HUDEP-2 (cell line): ENCODE measurements around the gene STRA6.

Experiments used
- DNase-seq, 76 experiments: peaks; one replicate each; lab custom pipeline; 2025; ENCODE audit not compliant: unreplicated experiment in 76 of 76; lab: John Stamatoyannopoulos, UW

The STRA6 gene

DNA sequence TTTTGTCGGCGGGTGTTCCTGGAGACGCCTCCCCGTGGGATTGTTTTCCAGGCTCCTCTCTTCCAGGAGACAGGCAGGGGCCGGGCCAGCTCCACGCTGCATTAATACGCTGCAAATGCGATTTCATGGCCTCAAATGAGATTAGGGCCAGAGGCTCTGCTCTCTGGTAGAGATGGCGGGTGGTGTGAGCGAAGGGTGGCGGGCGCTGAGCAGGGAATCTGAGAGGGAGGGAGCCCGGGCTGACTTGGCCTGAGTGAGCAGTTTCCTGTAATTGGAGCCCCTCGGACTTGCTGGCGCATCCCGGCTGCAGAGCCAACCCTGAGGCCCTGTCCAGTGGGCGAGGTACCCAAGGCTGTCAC, 26.1 kb upstream of the STRA6 start:
- DNase-seq: no peak

GRCh38 chr15:74227968-74228722, 25.6 kb upstream of the STRA6 start:
- no peak for DNase-seq

DNA sequence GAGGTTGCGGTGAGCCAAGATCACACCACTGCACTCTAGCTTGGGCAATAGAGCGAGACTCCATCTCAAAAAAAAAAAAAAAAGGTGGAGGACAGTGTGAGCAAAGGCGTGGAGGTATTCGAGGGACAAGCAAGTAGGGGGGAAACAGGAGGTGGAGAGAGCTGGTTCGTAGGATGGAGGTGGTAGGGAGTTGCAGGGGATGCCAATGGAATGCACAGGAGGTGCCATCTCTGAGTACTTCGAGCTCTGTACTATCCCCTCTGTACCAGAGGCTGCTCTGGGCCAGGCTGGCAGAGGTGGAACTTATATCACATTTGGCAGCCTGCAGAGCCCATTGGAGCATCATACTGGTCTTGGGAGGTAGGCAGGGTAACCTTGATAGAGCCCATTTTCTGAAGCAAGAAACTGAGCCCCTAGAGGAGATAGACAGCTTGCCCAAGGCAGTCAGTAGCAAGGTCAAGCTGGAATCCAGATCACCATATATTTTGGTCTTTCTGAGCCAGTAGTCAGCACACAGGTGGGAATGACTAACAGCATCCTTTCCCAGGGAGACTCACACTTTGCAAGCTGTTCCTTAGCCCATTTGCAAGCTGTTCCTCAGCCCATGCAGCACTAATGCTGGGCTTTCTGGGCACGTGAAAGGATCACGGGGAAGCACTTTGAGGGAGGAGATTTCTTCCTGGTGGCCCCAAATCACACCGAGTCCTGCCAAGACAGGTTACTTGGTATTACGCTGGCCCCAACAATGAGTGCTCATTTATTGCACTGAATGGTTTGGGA, 24.4 kb upstream of the STRA6 start:
- DNase-seq: no peak

GRCh38 chr15:74225928-74226327, 23.3 kb upstream of the STRA6 start:
- DNase-seq: no peak

GRCh38 chr15:74222240-74223119, 19.9 kb upstream of the STRA6 start:
- DNase-seq: no peak

GRCh38 chr15:74221399-74222239, 19.0 kb upstream of the STRA6 start:
- no peak for DNase-seq

- DNase-seq: no peak
These were observed 18.1 kb upstream of the STRA6 start for GRCh38 chr15:74220475-74221248.

DNA sequence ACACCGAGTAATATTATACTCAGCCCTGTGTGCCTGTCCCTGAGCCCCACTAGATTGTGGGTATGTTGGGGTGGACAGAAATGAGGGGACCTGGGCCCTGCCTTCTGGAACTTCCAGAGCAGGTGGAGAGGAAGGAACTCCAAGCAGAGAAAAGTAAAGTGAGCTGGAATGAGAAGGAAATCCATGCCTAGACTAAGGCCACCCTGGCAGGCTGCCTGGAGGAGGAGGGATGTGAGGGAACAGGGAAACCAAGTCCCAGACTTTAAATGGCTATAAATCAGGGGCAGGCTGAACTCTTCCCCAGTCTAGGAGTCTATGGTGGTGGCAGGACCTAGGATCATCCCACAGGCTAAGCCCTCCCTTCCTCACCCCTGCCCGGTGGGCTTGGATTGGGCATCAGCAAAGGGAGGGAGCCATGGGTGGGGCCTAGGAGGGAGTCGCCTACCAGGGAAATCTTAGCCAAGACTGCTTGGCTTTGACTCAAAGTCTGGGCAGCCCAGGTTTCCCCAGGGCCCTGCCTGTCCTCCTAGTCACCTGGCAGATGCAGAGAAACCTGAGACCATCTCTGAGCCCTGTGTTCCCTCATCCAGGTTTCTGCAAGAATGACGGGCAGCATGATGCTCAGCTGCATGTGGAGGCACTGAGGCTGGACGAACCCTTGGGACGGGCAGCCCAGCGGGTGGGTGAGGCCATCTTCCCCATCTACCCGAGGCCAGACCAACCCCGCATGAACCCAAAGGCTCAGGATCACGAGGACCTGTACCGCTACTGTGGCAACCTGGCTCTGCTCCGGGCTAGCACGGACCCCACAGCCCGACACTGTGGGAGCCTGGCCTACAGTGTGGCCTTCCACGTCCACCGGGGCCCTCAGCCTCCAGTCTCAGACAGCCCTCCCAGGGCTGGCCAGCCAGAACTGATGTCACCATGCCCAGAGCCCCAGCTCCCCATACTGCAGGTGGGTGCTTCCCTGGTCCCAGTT, 15.6 kb upstream of the STRA6 start:
- DNase-seq: no peak

GRCh38 chr15:74216949-74217348, 14.4 kb upstream of the STRA6 start:
- no peak for DNase-seq

GRCh38 chr15:74215958-74216357, 13.4 kb upstream of the STRA6 start:
- DNase-seq: no peak

DNA sequence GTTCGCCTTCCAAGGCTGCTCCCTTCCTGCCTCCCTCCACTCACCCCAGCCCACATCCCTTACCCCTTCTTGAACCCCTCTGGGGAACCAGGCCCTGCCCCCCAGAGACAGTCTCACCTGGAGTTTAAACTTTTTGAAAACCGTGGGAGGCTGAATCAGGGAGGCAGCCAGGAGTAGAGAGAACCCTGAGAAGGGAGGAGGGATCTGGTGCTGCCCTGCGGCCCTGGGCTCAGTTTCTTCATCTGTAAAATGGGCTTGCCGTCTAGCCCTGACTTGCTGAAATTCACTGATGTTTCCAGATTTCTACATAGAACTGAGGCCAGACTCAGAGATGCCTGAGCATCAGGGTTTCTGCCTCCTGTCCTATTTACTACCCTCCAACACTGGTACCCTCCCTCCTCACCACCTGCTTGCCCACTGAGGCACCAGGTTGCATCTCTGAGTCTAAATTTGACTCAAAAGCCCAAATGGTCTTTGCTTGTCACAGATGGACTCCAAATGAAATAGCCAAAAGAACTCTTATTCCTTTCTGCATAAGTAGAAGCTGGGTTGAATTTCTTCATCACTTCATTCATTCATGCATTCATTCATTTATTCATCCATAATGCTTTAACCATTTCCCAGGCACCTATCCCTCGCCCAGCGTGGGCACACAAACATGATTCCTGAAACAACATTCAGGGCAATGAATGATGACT, 11.9 kb upstream of the STRA6 start:
- DNase-seq: no peak

DNA sequence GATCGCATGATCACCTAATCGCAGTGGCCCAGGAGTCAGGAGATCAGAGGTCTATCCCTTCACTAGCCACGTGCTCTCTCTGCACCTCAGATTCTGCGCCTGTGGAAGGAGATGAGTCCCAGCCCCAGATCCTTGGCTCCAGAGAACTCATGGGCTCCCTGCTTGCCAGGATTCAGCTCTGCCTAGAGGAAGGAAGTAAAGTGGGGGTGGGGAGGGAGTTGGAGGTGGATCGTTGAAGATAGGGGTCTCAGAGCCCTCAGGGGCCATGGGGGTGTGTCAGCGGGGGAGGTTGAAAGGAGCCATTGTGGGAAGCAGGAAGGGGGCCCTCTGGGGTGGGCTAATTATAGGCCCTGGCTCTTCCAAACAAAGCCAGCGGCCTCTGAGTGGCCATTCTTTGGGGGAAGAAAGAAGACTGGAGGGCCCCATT, 11.3 kb upstream of the STRA6 start:
- no peak for DNase-seq

DNA sequence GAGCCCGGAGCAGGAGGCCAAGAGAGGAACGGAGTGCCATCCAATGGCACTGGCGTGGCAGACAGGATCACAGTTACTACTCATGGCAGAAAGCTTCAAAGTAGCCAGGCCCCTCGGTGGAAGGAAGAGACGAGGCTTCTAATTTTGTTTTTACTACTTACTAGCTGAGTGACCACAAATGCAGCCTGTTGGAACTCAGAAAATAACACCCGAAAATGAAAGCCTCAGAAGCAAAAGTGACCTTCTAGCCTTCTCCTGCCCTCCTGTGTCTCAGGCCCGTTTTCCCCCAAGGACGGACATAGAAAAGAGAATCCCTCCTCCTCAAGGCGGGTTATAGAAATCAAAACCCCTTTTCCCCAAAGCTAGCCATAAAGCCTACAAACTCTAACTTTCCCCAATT, 9.9 kb upstream of the STRA6 start:
- DNase-seq: no peak

- DNase-seq: no peak
These were observed 9.1 kb upstream of the STRA6 start for GRCh38 chr15:74211656-74212055.

DNA sequence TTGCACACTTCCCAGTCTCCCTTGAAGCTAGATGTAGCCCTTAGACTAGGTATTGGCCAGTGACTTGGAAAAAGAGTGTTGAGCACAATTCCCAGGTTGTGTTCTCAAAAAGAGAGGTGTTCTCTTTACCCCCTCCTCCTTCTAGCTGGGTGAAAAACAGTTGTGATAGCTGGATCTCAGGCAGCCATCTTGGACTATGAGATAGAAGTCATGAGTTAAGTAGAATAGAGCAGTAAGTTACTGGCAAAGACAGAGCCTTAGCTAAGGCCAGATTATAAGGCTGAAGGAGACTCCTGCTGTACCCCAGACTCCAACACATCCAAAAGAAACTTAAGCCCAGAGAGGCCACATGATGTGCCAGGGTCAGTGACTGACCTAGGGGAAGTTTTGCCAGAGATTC, 8.1 kb upstream of the STRA6 start:
- no peak for DNase-seq

DNA sequence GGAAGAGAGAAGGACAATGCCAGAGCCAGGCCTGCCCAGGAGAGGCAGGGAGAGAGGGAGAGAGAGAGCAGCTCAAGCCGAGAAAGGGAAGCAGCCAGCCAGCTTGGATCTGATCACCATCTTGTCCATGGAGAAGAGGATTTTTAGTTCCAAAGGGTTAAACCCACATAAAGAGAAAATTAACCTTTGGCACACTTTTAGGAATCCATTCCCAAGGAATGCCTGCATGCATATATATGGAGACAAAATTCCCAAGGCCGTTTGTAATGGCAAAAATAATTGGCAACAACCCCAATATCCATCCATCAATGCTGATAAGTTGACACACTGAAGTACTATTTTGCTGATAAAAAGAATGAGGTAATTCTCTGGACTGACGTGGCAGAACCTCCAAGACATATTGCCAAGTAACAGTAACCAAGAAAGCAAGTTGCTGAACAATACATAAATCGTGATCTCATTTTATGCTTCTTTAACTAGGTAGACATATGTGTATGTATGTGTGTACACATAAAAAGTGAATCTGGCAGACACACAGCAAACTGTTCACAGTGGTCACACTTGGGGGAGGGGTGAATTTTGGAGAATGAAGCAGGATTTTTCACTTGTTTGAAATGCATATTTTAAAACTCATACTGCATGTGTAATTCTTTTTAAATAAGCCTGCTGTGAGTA, 7.5 kb upstream of the STRA6 start:
- no peak for DNase-seq

- DNase-seq: no peak
These were observed 7.0 kb upstream of the STRA6 start for GRCh38 chr15:74209560-74209958.
